Osteocyte (in vitro differentiated cells): ENCODE measurements around the gene ARL6IP5. TPM values are rescaled to one million over a fixed set of nuclear protein-coding genes. Genes with fewer than 3 reads are reported as not detected.

Experiments used
- DNase-seq: peaks from one replicate; pipeline ENCODE4 v3.0.0; 2021; ENCODE audit warnings: mixed read lengths; ENCODE audit not compliant: unreplicated experiment; ENCODE audit errors: extremely low spot score
- H3K27ac Mint-ChIP-seq: one replicate; pipeline ENCODE4 v1.8.0; 2021; ENCODE audit warnings: mild to moderate bottlenecking, mixed read lengths; ENCODE audit not compliant: unreplicated experiment
- H3K27me3 Mint-ChIP-seq: one replicate; pipeline ENCODE4 v1.8.0; 2021; ENCODE audit warnings: mixed read lengths; ENCODE audit not compliant: unreplicated experiment
- H3K36me3 Mint-ChIP-seq: one replicate; pipeline ENCODE4 v1.8.0; 2021; ENCODE audit warnings: mixed read lengths; ENCODE audit not compliant: unreplicated experiment
- H3K4me1 Mint-ChIP-seq: one replicate; pipeline ENCODE4 v1.8.0; 2021; ENCODE audit warnings: mixed read lengths; ENCODE audit not compliant: unreplicated experiment
- H3K4me3 Mint-ChIP-seq: one replicate; pipeline ENCODE4 v1.8.0; 2021; ENCODE audit warnings: mild to moderate bottlenecking, moderate library complexity, mixed read lengths; ENCODE audit not compliant: unreplicated experiment
- H3K9me3 Mint-ChIP-seq: one replicate; pipeline ENCODE4 v1.8.0; 2021; ENCODE audit warnings: mixed read lengths; ENCODE audit not compliant: unreplicated experiment
- CTCF ChIP-seq: fragments of 200-600 bp; sonication (generic); IDR thresholded peaks from 2 replicates; pipeline ENCODE4 v1.5.0; 2021; ENCODE audit warnings: antibody characterized with exemption, mild to moderate bottlenecking, moderate library complexity
- total RNA-seq: library from RNA; stranded (reverse); gene quantifications from 2 replicates; pipeline ENCODE4 v1.2.1, GENCODE V29; 2021

Gene ARL6IP5
- total RNA-seq, 1 donor from 2014 or later, result 116 TPM

GRCh38 chr3:69137005-69137404 is 52.3 kb downstream of the ARL6IP5 start:
- TF ChIP-seq CTCF, result no peak
- H3K27ac Mint-ChIP-seq, result no peak overlapping the region
- H3K27me3 Mint-ChIP-seq, result peaks cover 17% of the 10 kb centered on the region
- H3K9me3 Mint-ChIP-seq, result no peaks in the 10 kb centered on the region
- H3K4me1 Mint-ChIP-seq, result peaks cover under 1% of the 10 kb centered on the region
- H3K4me3 Mint-ChIP-seq, result no peak overlapping the region
- H3K36me3 Mint-ChIP-seq, result no peaks in the 10 kb centered on the region
- DNase-seq, result no peak

- no peak for DNase-seq
- H3K27me3 Mint-ChIP-seq, result peaks cover 16% of the 10 kb centered on the region
Measured at GRCh38 chr3:69137412-69137811, 52.7 kb downstream of the ARL6IP5 start.

GRCh38 chr3:69141313-69141712 is 56.6 kb downstream of the ARL6IP5 start:
- DNase-seq, result no peak
- Mint-ChIP-seq H3K4me3 (no peak overlapping the region), H3K27me3 (peaks cover 16% of the 10 kb centered on the region), H3K27ac (no peak overlapping the region), H3K4me1 (peaks cover 7% of the 10 kb centered on the region), H3K36me3 (no peaks in the 10 kb centered on the region), H3K9me3 (no peaks in the 10 kb centered on the region)
- TF ChIP-seq CTCF, result no peak

More at GRCh38 chr3:69137412-69137811, 52.7 kb downstream of the ARL6IP5 start:
- Mint-ChIP-seq H3K27ac (no peak overlapping the region), H3K9me3 (no peaks in the 10 kb centered on the region), H3K4me3 (no peak overlapping the region), H3K4me1 (peaks cover 3% of the 10 kb centered on the region), H3K36me3 (no peaks in the 10 kb centered on the region)
- TF ChIP-seq CTCF, result no peak

GRCh38 chr3:69142090-69142489 is 57.4 kb downstream of the ARL6IP5 start:
- Mint-ChIP-seq H3K4me1 (peaks cover 7% of the 10 kb centered on the region), H3K9me3 (no peaks in the 10 kb centered on the region), H3K27ac (no peak overlapping the region), H3K36me3 (no peaks in the 10 kb centered on the region), H3K4me3 (no peak overlapping the region), H3K27me3 (peaks cover 16% of the 10 kb centered on the region)
- DNase-seq, result no peak
- TF ChIP-seq CTCF, result no peak

- Mint-ChIP-seq H3K36me3 (no peaks in the 10 kb centered on the region), H3K4me1 (peaks cover 7% of the 10 kb centered on the region), H3K4me3 (no peak overlapping the region), H3K27me3 (peaks cover 16% of the 10 kb centered on the region), H3K27ac (no peak overlapping the region), H3K9me3 (no peaks in the 10 kb centered on the region)
- no peak for TF ChIP-seq CTCF
- no peak for DNase-seq
Measured at GRCh38 chr3:69142797-69143454, 58.2 kb downstream of the ARL6IP5 start.
